Naive B cell (primary cell): Measurements from ENCODE around the gene REM2. TPM values are rescaled to one million over a fixed set of nuclear protein-coding genes. Genes with fewer than 3 reads are reported as not detected.

Experiments used
- ATAC-seq, 2 donors: fragments of 150-1000 bp; cut with Tn5 transposase; 2 replicates each; pipeline ENCODE4 v1.10.0; 2021; ENCODE audit warnings: low read depth in 2 of 2, mild to moderate bottlenecking in 2 of 2, moderate library complexity in 2 of 2
- DNase-seq: peaks from one replicate; pipeline ENCODE4 v3.0.0; 2022
- H3K27ac Mint-ChIP-seq, 6 donors: one replicate each; pipeline ENCODE4 v1.8.0; 2020 to 2022; ENCODE audit warnings: mild to moderate bottlenecking in 6 of 6, mixed read lengths in 6 of 6, moderate library complexity in 5 of 6, inconsistent platforms in 2 of 6
- H3K27me3 Mint-ChIP-seq, 3 donors: one replicate each; pipeline ENCODE4 v1.8.0; 2021 to 2022; ENCODE audit warnings: mixed read lengths in 3 of 3, mild to moderate bottlenecking in 1 of 3
- H3K36me3 Mint-ChIP-seq, 2 donors: one replicate each; pipeline ENCODE4 v1.8.0; 2020 to 2022; ENCODE audit warnings: mixed read lengths in 2 of 2, inconsistent platforms in 1 of 2, mild to moderate bottlenecking in 1 of 2
- H3K4me1 Mint-ChIP-seq, 3 donors: one replicate each; pipeline ENCODE4 v1.8.0; 2020 to 2022; ENCODE audit warnings: mixed read lengths in 3 of 3, inconsistent platforms in 1 of 3, mild to moderate bottlenecking in 1 of 3, moderate library complexity in 1 of 3
- H3K4me3 Mint-ChIP-seq, 8 donors: one replicate each; pipeline ENCODE4 v1.8.0; 2020 to 2022; ENCODE audit warnings: mild to moderate bottlenecking in 8 of 8, mixed read lengths in 8 of 8, moderate library complexity in 8 of 8, inconsistent platforms in 2 of 8
- H3K9me3 Mint-ChIP-seq, 7 donors: one replicate each; pipeline ENCODE4 v1.8.0; 2020 to 2022; ENCODE audit warnings: mixed read lengths in 7 of 7, mild to moderate bottlenecking in 5 of 7, inconsistent platforms in 2 of 7, moderate library complexity in 1 of 7
- polyA plus RNA-seq, 6 donors: library from polyadenylated mRNA; unstranded; fragments of 300-500 nt; fragmentation: Illumina TruSeq; gene quantifications; one replicate each; pipeline ENCODE4 v1.2.3, GENCODE V29; 2021; ENCODE audit warnings: low read depth in 6 of 6

REM2 gene
- polyA plus RNA-seq, 6 donors from 2014 or later = 1.1 to 2.3 (median 1.4) TPM

DNA sequence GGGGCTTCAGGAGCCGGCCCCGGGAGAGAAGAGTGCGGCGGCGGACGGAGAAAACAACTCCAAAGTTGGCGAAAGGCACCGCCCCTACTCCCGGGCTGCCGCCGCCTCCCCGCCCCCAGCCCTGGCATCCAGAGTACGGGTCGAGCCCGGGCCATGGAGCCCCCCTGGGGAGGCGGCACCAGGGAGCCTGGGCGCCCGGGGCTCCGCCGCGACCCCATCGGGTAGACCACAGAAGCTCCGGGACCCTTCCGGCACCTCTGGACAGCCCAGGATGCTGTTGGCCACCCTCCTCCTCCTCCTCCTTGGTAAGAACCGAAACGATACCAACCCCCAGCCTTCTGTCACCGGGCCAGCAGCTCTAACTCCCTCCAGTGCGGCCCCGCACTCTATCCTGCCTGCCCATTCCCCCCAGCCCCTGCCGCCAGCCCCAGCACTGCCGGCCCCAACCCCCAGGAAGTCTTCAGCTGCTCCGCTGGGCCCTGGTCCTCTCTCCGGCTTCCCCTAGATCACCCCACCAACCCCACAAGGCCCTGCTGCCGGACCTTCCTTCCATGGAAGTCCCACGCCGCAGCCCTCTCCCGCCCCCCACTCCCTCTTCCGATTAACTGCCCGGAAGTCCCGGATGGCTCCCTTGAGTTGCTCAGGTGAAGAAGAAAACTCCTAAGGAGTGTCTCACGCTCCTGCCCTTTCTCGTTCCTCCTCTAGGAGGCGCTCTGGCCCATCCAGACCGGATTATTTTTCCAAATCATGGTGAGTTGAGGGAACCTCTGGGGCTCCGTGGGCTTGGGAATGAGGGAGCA is 10.8 kb upstream of the REM2 start:
- H3K27ac Mint-ChIP-seq = peak overlapping the region; percentile 61 to 97 (median 92)
- peaks cover 5 to 8% of the 10 kb centered on the region in 2 donors for H3K36me3 Mint-ChIP-seq
- no peaks in the 10 kb centered on the region for H3K27me3 Mint-ChIP-seq
- ATAC-seq (peak; percentile 20 to 24), DNase-seq (peak; percentile 58)
- H3K4me3 Mint-ChIP-seq = peak overlapping the region; percentile 88 to 98 (median 94)
- H3K9me3 Mint-ChIP-seq = no peaks in the 10 kb centered on the region
- peaks cover 25 to 44% (median 36%) of the 10 kb centered on the region in 3 donors for H3K4me1 Mint-ChIP-seq

GRCh38 chr14:22872833-22873520 is 10.0 kb upstream of the REM2 start:
- Mint-ChIP-seq H3K4me1 (peaks cover 25 to 45% (median 43%) of the 10 kb centered on the region in 3 donors), H3K4me3 (peak overlapping the region; percentile 88 to 98 (median 92)), H3K9me3 (no peaks in the 10 kb centered on the region), H3K36me3 (peaks cover 5 to 15% of the 10 kb centered on the region in 2 donors), H3K27ac (peak overlapping the region; percentile 61 to 97 (median 92)), H3K27me3 (no peaks in the 10 kb centered on the region)
- ATAC-seq (no peak), DNase-seq (no peak)

DNA sequence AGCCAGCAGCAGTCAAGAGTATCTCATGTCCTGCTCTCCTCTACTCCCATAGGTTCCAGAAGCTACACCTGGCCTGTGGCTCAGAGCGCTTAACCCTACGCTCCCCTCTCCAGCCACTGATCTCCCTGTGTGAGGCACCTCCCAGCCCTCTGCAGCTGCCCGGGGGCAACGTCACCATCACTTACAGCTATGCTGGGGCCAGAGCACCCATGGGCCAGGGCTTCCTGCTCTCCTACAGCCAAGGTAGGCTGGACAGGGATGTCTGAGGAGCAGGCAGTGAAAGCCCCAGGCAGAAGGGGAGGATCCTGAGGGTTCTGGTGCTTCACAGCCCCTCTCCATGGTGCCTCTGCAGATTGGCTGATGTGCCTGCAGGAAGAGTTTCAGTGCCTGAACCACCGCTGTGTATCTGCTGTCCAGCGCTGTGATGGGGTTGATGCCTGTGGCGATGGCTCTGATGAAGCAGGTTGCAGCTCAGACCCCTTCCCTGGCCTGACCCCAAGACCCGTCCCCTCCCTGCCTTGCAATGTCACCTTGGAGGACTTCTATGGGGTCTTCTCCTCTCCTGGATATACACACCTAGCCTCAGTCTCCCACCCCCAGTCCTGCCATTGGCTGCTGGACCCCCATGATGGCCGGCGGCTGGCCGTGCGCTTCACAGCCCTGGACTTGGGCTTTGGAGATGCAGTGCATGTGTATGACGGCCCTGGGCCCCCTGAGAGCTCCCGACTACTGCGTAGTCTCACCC is 7.8 kb upstream of the REM2 start:
- no peak for ATAC-seq
- Mint-ChIP-seq H3K36me3 (peaks cover 8 to 29% of the 10 kb centered on the region in 2 donors), H3K4me1 (peaks cover 30 to 48% (median 44%) of the 10 kb centered on the region in 3 donors), H3K9me3 (no peaks in the 10 kb centered on the region), H3K27me3 (no peaks in the 10 kb centered on the region), H3K4me3 (peak overlapping the region in 1 of 8 donors; percentile 47), H3K27ac (peak overlapping the region in 2 of 6 donors; percentile 34 to 41)
- no peak for DNase-seq

- DNase-seq = no peak
- peak overlapping the region in 1 of 6 donors; percentile 41 for H3K27ac Mint-ChIP-seq
- peaks cover 8 to 29% of the 10 kb centered on the region in 2 donors for H3K36me3 Mint-ChIP-seq
- ATAC-seq = no peak
- H3K9me3 Mint-ChIP-seq = no peaks in the 10 kb centered on the region
- peaks cover 25 to 41% (median 39%) of the 10 kb centered on the region in 3 donors for H3K4me1 Mint-ChIP-seq
- H3K27me3 Mint-ChIP-seq = no peaks in the 10 kb centered on the region
- peak overlapping the region in 3 of 8 donors; percentile 9 to 65 (median 20) for H3K4me3 Mint-ChIP-seq
Measured at GRCh38 chr14:22875748-22876319, 7.2 kb upstream of the REM2 start.

GRCh38 chr14:22877000-22877501 is 6.0 kb upstream of the REM2 start:
- DNase-seq (no peak), ATAC-seq (no peak)
- H3K4me3 Mint-ChIP-seq = no peak overlapping the region
- H3K4me1 Mint-ChIP-seq = peaks cover 26 to 44% (median 39%) of the 10 kb centered on the region in 3 donors
- peak overlapping the region in 1 of 6 donors; percentile 69 for H3K27ac Mint-ChIP-seq
- H3K36me3 Mint-ChIP-seq = peaks cover 8 to 29% of the 10 kb centered on the region in 2 donors
- H3K9me3 Mint-ChIP-seq = no peaks in the 10 kb centered on the region
- no peaks in the 10 kb centered on the region for H3K27me3 Mint-ChIP-seq

- no peak for ATAC-seq
- Mint-ChIP-seq H3K4me3 (peak overlapping the region in 1 of 8 donors; percentile 43), H3K4me1 (peaks cover 29 to 46% (median 41%) of the 10 kb centered on the region in 3 donors), H3K27ac (peak overlapping the region in 4 of 6 donors; percentile 37 to 91 (median 65)), H3K27me3 (no peaks in the 10 kb centered on the region), H3K36me3 (peaks cover 3 to 22% of the 10 kb centered on the region in 2 donors), H3K9me3 (no peaks in the 10 kb centered on the region)
- DNase-seq = no peak
Measured at GRCh38 chr14:22878271-22879246, 4.5 kb upstream of the REM2 start.

DNA sequence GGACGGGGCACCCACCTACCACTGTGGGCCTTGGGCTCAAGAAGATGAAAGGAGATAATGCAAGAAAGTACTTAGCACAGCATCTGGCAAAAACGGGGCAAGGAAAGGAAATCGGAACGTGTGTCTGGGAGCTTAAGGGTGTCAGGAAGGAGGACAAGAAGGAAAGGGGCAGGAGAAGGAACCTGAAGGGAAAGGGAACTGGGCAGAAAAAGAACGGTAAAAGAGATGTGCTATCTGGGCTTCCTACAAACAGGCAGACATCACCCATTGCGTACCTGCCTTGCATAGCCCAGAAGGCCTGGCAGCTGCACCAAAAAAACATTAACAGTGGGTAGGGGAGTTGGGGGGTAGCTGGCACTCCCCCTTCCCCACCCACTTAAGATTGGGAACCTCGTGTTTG is 958 bp upstream of the REM2 start:
- peak overlapping the region in 4 of 6 donors; percentile 40 to 92 (median 76) for H3K27ac Mint-ChIP-seq
- H3K27me3 Mint-ChIP-seq = no peaks in the 10 kb centered on the region
- H3K4me3 Mint-ChIP-seq = peak overlapping the region in 4 of 8 donors; percentile 14 to 71 (median 18)
- ATAC-seq (no peak), DNase-seq (no peak)
- peaks cover 43 to 59% (median 50%) of the 10 kb centered on the region in 3 donors for H3K4me1 Mint-ChIP-seq
- peaks cover 3 to 22% of the 10 kb centered on the region in 2 donors for H3K36me3 Mint-ChIP-seq
- H3K9me3 Mint-ChIP-seq = no peaks in the 10 kb centered on the region

DNA sequence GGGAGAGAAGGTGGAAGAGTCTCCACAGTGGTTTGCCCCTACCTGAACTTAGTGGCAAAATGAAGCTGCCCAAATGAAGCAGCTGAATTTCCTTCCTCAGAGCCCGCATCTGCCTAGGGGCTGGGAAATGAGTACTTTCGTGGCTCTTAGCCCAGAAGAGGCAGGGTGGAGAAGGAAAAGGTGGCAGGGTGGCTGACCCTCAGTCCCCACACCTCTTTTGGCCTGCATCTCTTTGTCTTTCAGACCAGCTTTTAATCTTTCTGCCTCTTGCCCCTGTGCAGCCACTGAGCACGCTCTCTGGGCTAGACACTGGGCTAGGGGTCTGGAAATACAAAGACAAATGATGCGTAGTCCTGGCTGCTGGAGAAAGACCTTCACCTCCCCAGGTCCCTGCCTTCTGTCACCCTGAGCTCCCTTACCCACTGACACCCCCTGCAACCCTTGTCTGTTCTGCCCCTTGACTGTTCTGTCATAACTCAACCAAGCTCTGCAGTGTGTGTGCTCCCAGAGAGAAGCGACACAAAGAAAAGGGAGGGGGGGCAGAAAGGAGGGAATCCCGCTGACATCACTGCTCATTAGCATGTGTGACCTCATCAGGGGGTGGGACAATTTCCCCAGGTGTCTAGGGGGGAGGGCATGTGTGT is 371 bp upstream of the REM2 start:
- Mint-ChIP-seq H3K27me3 (no peaks in the 10 kb centered on the region), H3K4me3 (peak overlapping the region in 3 of 8 donors; percentile 19 to 47 (median 37)), H3K4me1 (peaks cover 48 to 61% (median 55%) of the 10 kb centered on the region in 3 donors), H3K9me3 (no peaks in the 10 kb centered on the region), H3K36me3 (peaks cover 3 to 18% of the 10 kb centered on the region in 2 donors), H3K27ac (peak overlapping the region in 4 of 6 donors; percentile 33 to 79 (median 66))
- DNase-seq = peak; percentile 29
- ATAC-seq = peak; percentile 14 to 19

- H3K9me3 Mint-ChIP-seq = no peaks in the 10 kb centered on the region
- DNase-seq (no peak), ATAC-seq (no peak)
- H3K27ac Mint-ChIP-seq = peak overlapping the region in 4 of 6 donors; percentile 41 to 85 (median 78)
- peak overlapping the region in 5 of 8 donors; percentile 10 to 93 (median 62) for H3K4me3 Mint-ChIP-seq
- H3K4me1 Mint-ChIP-seq = peaks cover 48 to 63% (median 63%) of the 10 kb centered on the region in 3 donors
- H3K36me3 Mint-ChIP-seq = peaks cover 2 to 3% of the 10 kb centered on the region in 2 donors
- H3K27me3 Mint-ChIP-seq = no peaks in the 10 kb centered on the region
Measured at GRCh38 chr14:22884076-22884737, 1.2 kb downstream of the REM2 start.

DNA sequence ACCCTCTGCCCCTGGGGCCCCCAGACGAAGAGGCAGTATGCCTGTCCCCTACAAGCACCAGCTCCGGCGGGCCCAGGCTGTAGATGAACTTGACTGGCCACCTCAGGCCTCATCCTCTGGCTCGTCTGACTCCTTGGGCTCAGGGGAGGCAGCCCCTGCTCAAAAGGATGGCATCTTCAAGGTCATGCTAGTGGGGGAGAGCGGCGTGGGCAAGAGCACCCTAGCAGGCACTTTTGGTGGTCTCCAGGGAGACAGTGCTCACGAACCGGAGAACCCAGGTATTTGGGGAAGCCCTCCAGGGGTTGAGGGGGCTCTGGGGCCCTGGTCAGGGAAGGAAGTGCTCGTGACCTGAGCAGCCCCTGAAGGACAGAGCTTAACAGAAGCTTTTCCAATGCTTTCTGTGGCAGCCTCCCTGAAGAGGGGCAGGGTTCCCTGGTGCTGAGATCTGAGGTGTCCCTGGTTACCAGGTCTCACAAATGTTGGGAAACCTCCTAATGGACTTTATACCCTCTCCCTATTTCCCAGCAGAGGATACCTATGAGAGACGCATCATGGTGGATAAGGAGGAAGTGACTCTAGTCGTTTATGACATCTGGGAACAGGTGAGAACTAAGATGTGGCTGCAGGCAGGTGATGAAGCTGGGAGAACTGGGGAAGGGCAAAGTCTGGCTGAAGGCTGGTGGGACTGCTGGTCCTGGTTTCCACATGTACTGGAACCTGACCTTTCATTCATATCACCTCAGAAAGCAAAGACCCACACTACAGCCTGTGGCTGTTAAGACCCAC is 1.9 kb downstream of the REM2 start:
- Mint-ChIP-seq H3K27me3 (no peaks in the 10 kb centered on the region), H3K27ac (peak overlapping the region in 5 of 6 donors; percentile 32 to 96 (median 69)), H3K9me3 (no peaks in the 10 kb centered on the region), H3K4me1 (peaks cover 54 to 70% (median 69%) of the 10 kb centered on the region in 3 donors), H3K4me3 (peak overlapping the region in 7 of 8 donors; percentile 33 to 98 (median 92)), H3K36me3 (no peaks in the 10 kb centered on the region)
- DNase-seq (no peak), ATAC-seq (no peak)
